Adipocyte (in vitro differentiated cells): ENCODE measurements around the gene OXNAD1.

ENCODE experiments used
- DNase-seq: peaks from one replicate; pipeline ENCODE4 v3.0.0-alpha.2; 2015; ENCODE audit warnings: low read depth
- H3K27me3 ChIP-seq: replicated peaks from 2 replicates; pipeline ENCODE4 v1.7.0; 2013; ENCODE audit warnings: mild to moderate bottlenecking, low read length, moderate library complexity; ENCODE audit not compliant: control insufficient read depth, insufficient read depth
- H3K36me3 ChIP-seq: 2 replicates; pipeline ENCODE4 v1.7.0; 2013; ENCODE audit warnings: low read length, mild to moderate bottlenecking, moderate library complexity; ENCODE audit not compliant: control insufficient read depth, insufficient read depth, severe bottlenecking
- H3K4me1 ChIP-seq: 2 replicates; pipeline ENCODE4 v1.7.0; 2013; ENCODE audit warnings: mild to moderate bottlenecking, low read length, moderate library complexity; ENCODE audit not compliant: control insufficient read depth, insufficient read depth
- H3K4me3 ChIP-seq: 2 replicates; pipeline ENCODE4 v1.7.0; 2013; ENCODE audit warnings: mild to moderate bottlenecking, low read length, moderate library complexity
- H3K9ac ChIP-seq: 2 replicates; pipeline ENCODE4 v1.7.0; 2013; ENCODE audit warnings: mild to moderate bottlenecking, low read length, moderate library complexity
- H3K9me3 ChIP-seq: 2 replicates; pipeline ENCODE4 v1.7.0; 2013; ENCODE audit warnings: mild to moderate bottlenecking, low read length, moderate library complexity; ENCODE audit not compliant: control insufficient read depth

The OXNAD1 gene

GRCh38 chr3:16346413-16347081 is 81.5 kb downstream of the OXNAD1 start:
- H3K27me3 ChIP-seq, result no peaks in the 10 kb centered on the region
- no peak for DNase-seq
- H3K36me3 ChIP-seq, result peaks cover 54% of the 10 kb centered on the region
- no peak overlapping the region for H3K9ac ChIP-seq
- no peak overlapping the region for H3K4me3 ChIP-seq
- peaks cover 9% of the 10 kb centered on the region for H3K4me1 ChIP-seq
- no peaks in the 10 kb centered on the region for H3K9me3 ChIP-seq

DNA sequence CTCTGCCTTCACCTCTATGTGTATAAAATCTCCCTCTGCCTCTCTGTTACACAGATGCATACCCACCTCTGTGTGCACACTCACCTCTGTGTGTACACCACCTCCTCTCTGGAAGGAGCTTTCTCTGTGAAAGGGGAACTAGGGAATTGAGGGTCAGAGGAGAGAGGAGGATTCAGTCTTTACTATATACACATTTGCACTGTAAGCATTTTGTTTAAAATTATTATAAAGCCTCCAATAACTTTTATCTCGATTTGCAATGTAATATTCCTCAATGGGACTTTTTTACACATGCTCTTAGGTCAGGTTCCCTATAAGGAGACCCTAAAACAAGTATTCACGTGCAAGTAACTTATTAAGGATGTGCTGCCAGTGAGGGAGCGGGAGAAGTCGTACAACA is 82.5 kb downstream of the OXNAD1 start:
- Histone ChIP-seq H3K4me3 (no peak overlapping the region), H3K9me3 (no peaks in the 10 kb centered on the region)

GRCh38 chr3:16349986-16350596 is 85.1 kb downstream of the OXNAD1 start:
- peaks cover 9% of the 10 kb centered on the region for H3K4me1 ChIP-seq
- peak; percentile 91 for DNase-seq
- no peaks in the 10 kb centered on the region for H3K27me3 ChIP-seq
- H3K4me3 ChIP-seq, result no peak overlapping the region
- peaks cover 50% of the 10 kb centered on the region for H3K36me3 ChIP-seq
- H3K9me3 ChIP-seq, result no peaks in the 10 kb centered on the region
- no peak overlapping the region for H3K9ac ChIP-seq

More for the DNA sequence above, 82.5 kb downstream of the OXNAD1 start:
- DNase-seq, result no peak
- peaks cover 54% of the 10 kb centered on the region for H3K36me3 ChIP-seq
- H3K9ac ChIP-seq, result no peak overlapping the region
- peaks cover 9% of the 10 kb centered on the region for H3K4me1 ChIP-seq
- no peaks in the 10 kb centered on the region for H3K27me3 ChIP-seq

GRCh38 chr3:16350597-16351318 is 85.7 kb downstream of the OXNAD1 start:
- Histone ChIP-seq H3K4me1 (peaks cover 9% of the 10 kb centered on the region), H3K27me3 (no peaks in the 10 kb centered on the region), H3K9me3 (no peaks in the 10 kb centered on the region), H3K36me3 (peaks cover 43% of the 10 kb centered on the region), H3K4me3 (no peak overlapping the region), H3K9ac (no peak overlapping the region)
- DNase-seq, result peak; percentile 27

DNA sequence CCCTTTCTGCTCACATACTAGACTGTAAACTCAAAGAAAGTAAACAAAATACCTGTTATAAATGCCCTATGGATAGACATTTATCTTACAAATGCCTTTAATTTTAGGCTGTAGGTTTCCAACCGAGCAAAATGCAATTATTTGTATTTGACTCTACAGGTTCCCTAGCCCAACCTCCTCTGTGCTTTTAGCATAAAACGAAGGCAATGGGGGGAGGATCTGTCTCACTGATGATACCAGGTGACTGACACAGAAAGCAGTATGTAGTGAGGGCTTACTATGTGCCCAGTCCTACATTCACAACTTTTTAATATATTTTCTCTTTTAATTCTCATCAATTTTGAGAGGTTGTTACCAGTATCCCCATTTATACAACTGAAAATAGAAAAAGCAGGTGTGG is 87.4 kb downstream of the OXNAD1 start:
- H3K4me1 ChIP-seq, result peaks cover 9% of the 10 kb centered on the region
- DNase-seq, result no peak
- no peak overlapping the region for H3K4me3 ChIP-seq
- no peaks in the 10 kb centered on the region for H3K9me3 ChIP-seq
- H3K9ac ChIP-seq, result no peak overlapping the region
- H3K36me3 ChIP-seq, result peaks cover 38% of the 10 kb centered on the region
- no peaks in the 10 kb centered on the region for H3K27me3 ChIP-seq

- Histone ChIP-seq H3K9me3 (no peaks in the 10 kb centered on the region), H3K4me1 (peaks cover 9% of the 10 kb centered on the region), H3K27me3 (no peaks in the 10 kb centered on the region), H3K4me3 (no peak overlapping the region), H3K36me3 (peaks cover 26% of the 10 kb centered on the region), H3K9ac (no peak overlapping the region)
- no peak for DNase-seq
Measured at GRCh38 chr3:16354291-16354690, 89.3 kb downstream of the OXNAD1 start.
